Suprapubic skin (tissue), 4 donors: ENCODE data around the gene NLRP8. TPM values are rescaled to one million over a fixed set of nuclear protein-coding genes. Genes with fewer than 3 reads are reported as not detected.

ENCODE experiments used
- DNase-seq, 2 donors: peaks; one replicate each; pipeline ENCODE4 v3.0.0-alpha.2; 2019; ENCODE audit warnings: low spot score in 2 of 2
- H3K27ac ChIP-seq: fragments of 200-600 bp; sonication (generic); one replicate; pipeline ENCODE4 v1.5.1; 2019
- H3K27me3 ChIP-seq: fragments of 200-600 bp; sonication (generic); one replicate; pipeline ENCODE4 v1.5.1; 2019
- H3K36me3 ChIP-seq: fragments of 200-600 bp; sonication (generic); one replicate; pipeline ENCODE4 v1.5.1; 2019
- H3K4me1 ChIP-seq: fragments of 200-600 bp; sonication (generic); one replicate; pipeline ENCODE4 v1.5.1; 2019
- H3K4me3 ChIP-seq: fragments of 200-600 bp; sonication (generic); one replicate; pipeline ENCODE4 v1.5.1; 2019; ENCODE audit warnings: mild to moderate bottlenecking
- H3K9me3 ChIP-seq: fragments of 200-600 bp; sonication (generic); one replicate; pipeline ENCODE4 v1.5.1; 2019
- EP300 ChIP-seq: sonication (generic); formaldehyde crosslinking; IDR thresholded peaks from one replicate; pipeline ENCODE4 v1.6.1; 2017; ENCODE audit warnings: antibody characterized with exemption
- POLR2A ChIP-seq, 2 donors: fragments of 450-650 bp; IDR thresholded peaks; one replicate each; pipeline ENCODE4 v1.6.1; 2017; ENCODE audit warnings: antibody characterized with exemption in 2 of 2, mild to moderate bottlenecking in 2 of 2, moderate library complexity in 2 of 2
- POLR2AphosphoS5 ChIP-seq, 3 donors: sonication (generic); formaldehyde crosslinking; IDR thresholded peaks; one replicate each; pipeline ENCODE4 v1.6.1; 2017; ENCODE audit warnings: antibody characterized with exemption in 3 of 3
- WGBS: methylation state at CpG from one replicate; pipeline ENCODE4 v1.1.5; 2018; 5-methylcytosine and 5-hydroxymethylcytosine counted together
- total RNA-seq, 4 donors: library from RNA; depleted of rRNA; stranded (reverse); fragments of >200 nt; gene quantifications; one replicate each; pipeline ENCODE4 v1.1.0, GENCODE V29; 2016
- TF ChIP-seq, protein P1 (sequence below), 2 donors: fragments of 200-600 bp in 1 of 2; fragments of 450-650 bp in 1 of 2; sonication (generic) in 1 of 2; IDR thresholded peaks; one replicate each; pipeline ENCODE4 v1.5.1; 2016 to 2019; ENCODE audit warnings: antibody characterized with exemption in 2 of 2, mild to moderate bottlenecking in 1 of 2, moderate library complexity in 1 of 2

NLRP8 gene
- total RNA-seq, result not detected

DNA sequence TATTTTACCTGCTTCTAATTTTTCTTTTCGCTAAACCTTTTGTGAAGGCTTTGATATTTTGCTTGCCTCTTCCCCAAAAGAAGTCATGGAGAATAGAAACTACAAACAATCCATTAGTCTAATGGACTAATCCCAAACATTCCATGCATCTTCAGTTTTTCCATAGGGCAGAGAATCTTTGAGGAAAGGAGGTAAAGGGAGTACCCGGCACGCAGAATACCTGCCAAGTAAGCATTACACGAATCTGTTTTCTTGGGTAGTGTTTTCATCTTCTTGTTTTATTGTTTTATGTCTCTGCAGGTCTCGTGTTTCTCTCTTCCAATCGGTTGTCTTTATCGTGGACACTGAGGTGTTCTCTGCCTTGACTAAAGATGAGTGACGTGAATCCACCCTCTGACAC, at the start of gene NLRP8:
Gene NLRP8, plus strand, starts transcription at position 301 of the 400 bp plus-strand sequence.
- TF ChIP-seq, protein P1, sequence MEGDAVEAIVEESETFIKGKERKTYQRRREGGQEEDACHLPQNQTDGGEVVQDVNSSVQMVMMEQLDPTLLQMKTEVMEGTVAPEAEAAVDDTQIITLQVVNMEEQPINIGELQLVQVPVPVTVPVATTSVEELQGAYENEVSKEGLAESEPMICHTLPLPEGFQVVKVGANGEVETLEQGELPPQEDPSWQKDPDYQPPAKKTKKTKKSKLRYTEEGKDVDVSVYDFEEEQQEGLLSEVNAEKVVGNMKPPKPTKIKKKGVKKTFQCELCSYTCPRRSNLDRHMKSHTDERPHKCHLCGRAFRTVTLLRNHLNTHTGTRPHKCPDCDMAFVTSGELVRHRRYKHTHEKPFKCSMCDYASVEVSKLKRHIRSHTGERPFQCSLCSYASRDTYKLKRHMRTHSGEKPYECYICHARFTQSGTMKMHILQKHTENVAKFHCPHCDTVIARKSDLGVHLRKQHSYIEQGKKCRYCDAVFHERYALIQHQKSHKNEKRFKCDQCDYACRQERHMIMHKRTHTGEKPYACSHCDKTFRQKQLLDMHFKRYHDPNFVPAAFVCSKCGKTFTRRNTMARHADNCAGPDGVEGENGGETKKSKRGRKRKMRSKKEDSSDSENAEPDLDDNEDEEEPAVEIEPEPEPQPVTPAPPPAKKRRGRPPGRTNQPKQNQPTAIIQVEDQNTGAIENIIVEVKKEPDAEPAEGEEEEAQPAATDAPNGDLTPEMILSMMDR (IDR thresholded peaks at IDR 0.05), result no peak
- no peak for TF ChIP-seq POLR2AphosphoS5 (IDR thresholded peaks at IDR 0.05)
- TF ChIP-seq POLR2A (IDR thresholded peaks at IDR 0.05), result no peak
- Histone ChIP-seq H3K36me3 (no peaks in the 10 kb centered on the region), H3K4me1 (no peaks in the 10 kb centered on the region), H3K27me3 (no peaks in the 10 kb centered on the region), H3K27ac (no peak within 1 kb of the TSS), H3K9me3 (peaks cover 18% of the 10 kb centered on the region), H3K4me3 (no peak within 1 kb of the TSS)
- DNase-seq, result no peak
- 89% methylated on average over 8 of the region's 8 CpGs for WGBS

DNA sequence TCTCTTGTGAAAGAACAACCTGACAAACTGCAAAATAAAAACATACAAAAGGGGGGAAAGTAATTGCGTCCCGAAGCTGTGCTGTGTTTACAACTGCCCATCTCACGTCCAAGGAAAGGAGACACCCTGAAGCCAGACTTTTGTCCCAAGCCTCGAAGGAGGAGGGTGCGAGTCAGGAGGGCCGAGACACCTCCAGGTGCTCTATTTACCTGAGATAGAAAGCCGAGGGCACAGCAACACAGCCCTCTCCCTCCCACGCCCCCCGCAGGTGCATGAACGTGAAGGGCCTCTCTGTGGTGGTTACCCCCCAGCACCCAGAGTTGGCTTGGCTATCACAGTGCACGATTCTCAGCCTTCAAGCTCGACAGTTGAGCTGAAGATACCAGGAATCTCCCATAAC, 48.7 kb upstream of the NLRP8 start:
- H3K27ac ChIP-seq, result no peak overlapping the region
- TF ChIP-seq EP300 (no peak), POLR2A (IDR thresholded peaks at IDR 0.05) (no peak), POLR2AphosphoS5 (IDR thresholded peaks at IDR 0.05) (no peak)
- TF ChIP-seq, protein P1 (IDR thresholded peaks at IDR 0.05), result no peak
- H3K36me3 ChIP-seq, result no peaks in the 10 kb centered on the region
- no peak for DNase-seq
- WGBS, result 77% methylated on average over 12 of the region's 12 CpGs
- no peaks in the 10 kb centered on the region for H3K4me1 ChIP-seq
- H3K4me3 ChIP-seq, result no peak overlapping the region
- no peaks in the 10 kb centered on the region for H3K9me3 ChIP-seq
- H3K27me3 ChIP-seq, result no peaks in the 10 kb centered on the region

DNA sequence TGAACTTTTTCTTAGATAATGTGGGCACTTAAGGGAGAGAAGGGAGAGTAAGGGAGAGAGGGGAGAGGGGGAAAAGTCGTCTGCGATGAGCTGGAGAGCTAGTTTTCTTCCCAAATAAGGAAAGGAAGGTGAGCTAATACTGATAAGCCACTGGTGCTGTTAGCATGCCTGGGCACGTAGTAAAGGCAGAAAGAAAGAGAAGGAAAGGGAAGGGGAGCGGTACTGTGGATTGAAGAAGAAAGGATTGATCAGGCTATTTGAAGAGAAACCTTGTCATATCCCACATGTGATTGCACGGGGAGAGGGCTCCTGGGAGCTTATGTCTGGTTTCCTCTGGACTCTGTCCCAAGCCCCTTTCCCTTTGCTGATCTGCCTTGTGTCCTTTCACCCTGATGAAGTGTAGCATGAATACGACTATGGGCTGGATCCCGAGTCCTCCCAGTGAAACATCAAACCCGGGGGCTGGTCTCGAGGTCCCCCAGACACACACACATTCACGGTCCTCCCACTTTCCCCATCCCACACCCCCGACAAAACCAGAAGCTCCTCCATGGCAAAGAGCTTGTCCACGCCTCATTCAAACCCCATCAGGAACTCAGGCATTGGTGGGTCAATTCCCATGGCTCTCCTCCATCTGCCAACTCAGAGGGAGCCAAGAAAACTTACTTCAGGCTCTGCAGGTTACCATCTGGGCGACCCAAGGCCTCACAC, 46.1 kb upstream of the NLRP8 start:
- H3K9me3 ChIP-seq, result no peaks in the 10 kb centered on the region
- H3K36me3 ChIP-seq, result no peaks in the 10 kb centered on the region
- no peak for DNase-seq
- no peak for TF ChIP-seq POLR2A (IDR thresholded peaks at IDR 0.05)
- TF ChIP-seq POLR2AphosphoS5 (IDR thresholded peaks at IDR 0.05), result no peak
- TF ChIP-seq EP300, result no peak
- TF ChIP-seq, protein P1 (IDR thresholded peaks at IDR 0.05), result no peak
- H3K27ac ChIP-seq, result no peak overlapping the region
- WGBS, result 79% methylated on average over 13 of the region's 13 CpGs
- H3K27me3 ChIP-seq, result no peaks in the 10 kb centered on the region
- H3K4me1 ChIP-seq, result no peaks in the 10 kb centered on the region
- H3K4me3 ChIP-seq, result no peak overlapping the region

DNA sequence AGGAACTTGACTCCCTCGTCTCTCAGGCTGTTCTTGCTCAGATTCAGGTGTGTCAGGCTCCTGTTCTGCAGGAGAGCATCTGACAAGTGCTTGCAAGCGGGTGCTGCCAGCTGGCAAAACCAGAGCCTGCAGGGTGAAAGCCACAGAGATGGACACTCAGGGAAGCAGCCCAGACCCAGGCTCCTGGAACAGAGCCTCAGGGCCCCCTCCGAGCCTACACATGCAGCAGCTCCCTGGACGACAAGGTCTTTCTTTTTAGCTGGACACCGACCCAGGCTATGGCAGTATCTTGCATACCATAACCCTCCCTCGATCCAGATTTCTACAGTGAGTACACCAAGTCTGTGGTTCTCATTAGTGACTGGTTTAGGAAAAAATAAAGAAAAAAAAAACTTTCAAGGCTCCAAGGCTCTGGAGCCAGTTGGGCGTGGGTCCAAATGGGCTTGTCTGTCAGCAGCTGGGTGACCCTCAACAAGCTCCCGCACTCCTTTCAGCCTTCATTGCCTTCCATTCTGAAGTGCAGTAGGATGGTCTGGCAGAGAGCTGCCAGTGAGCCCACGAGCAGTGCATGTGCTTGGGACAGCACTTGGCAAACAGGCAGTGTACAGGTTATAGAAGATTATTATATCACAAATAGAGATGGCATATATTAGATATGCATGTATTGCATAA, 45.4 kb upstream of the NLRP8 start:
- no peaks in the 10 kb centered on the region for H3K9me3 ChIP-seq
- TF ChIP-seq, protein P1 (IDR thresholded peaks at IDR 0.05), result no peak
- TF ChIP-seq POLR2A (IDR thresholded peaks at IDR 0.05), result no peak
- TF ChIP-seq POLR2AphosphoS5 (IDR thresholded peaks at IDR 0.05), result no peak
- no peak for TF ChIP-seq EP300
- no peaks in the 10 kb centered on the region for H3K27me3 ChIP-seq
- H3K27ac ChIP-seq, result no peak overlapping the region
- 74% methylated on average over 9 of the region's 9 CpGs for WGBS
- no peaks in the 10 kb centered on the region for H3K36me3 ChIP-seq
- DNase-seq, result no peak
- H3K4me1 ChIP-seq, result no peaks in the 10 kb centered on the region
- H3K4me3 ChIP-seq, result no peak overlapping the region

DNA sequence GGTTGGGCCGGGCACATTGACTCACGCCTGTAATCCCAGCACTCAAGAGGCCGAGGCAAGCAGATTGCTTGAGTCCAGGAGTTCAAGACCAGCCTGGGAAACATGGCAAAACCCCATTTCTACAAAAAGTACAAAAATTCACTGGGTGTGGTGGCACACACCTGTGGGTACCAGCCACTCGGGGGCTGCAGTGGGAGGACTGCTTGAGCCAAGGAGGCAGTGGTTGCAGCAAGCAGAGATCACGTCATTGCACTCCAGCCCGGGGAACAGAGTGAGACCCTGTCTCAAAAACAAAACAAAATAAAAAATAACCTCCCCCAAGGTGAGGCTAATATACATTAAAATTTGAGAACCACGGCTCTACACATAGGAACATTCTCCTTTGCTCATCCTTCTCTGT, 40.3 kb upstream of the NLRP8 start:
- Histone ChIP-seq H3K27me3 (no peaks in the 10 kb centered on the region), H3K27ac (no peak overlapping the region), H3K9me3 (peaks cover 3% of the 10 kb centered on the region), H3K4me1 (no peaks in the 10 kb centered on the region), H3K4me3 (no peak overlapping the region), H3K36me3 (no peaks in the 10 kb centered on the region)
- 82% methylated on average over 7 of the region's 7 CpGs for WGBS
- TF ChIP-seq POLR2AphosphoS5 (IDR thresholded peaks at IDR 0.05), result no peak
- no peak for TF ChIP-seq POLR2A (IDR thresholded peaks at IDR 0.05)
- TF ChIP-seq EP300, result no peak
- TF ChIP-seq, protein P1 (IDR thresholded peaks at IDR 0.05), result no peak
- no peak for DNase-seq
